Nephron progenitor cell (in vitro differentiated cells): ENCODE measurements around the gene DCAF8L2.
"Not testable (repeated sequence)": the region's sequence is repeated elsewhere in the genome, so short reads cannot be mapped to it uniquely, and the experiment has no call there.

Experiments used
- DNase-seq: peaks from one replicate; pipeline ENCODE4 v3.0.0; 2021
- H3K27ac Mint-ChIP-seq: 2 replicates; pipeline ENCODE4 v1.8.0; 2021; ENCODE audit warnings: mild to moderate bottlenecking, moderate library complexity, mixed read lengths
- H3K27me3 Mint-ChIP-seq: 2 replicates; pipeline ENCODE4 v1.8.0; 2021; ENCODE audit warnings: mild to moderate bottlenecking, low read depth, mixed read lengths; ENCODE audit not compliant: poor library complexity
- H3K36me3 Mint-ChIP-seq: 2 replicates; pipeline ENCODE4 v1.8.0; 2021; ENCODE audit warnings: low read depth, mixed read lengths
- H3K4me1 Mint-ChIP-seq: 2 replicates; pipeline ENCODE4 v1.8.0; 2021; ENCODE audit warnings: mixed read lengths
- H3K4me3 Mint-ChIP-seq: 2 replicates; pipeline ENCODE4 v1.8.0; 2021; ENCODE audit warnings: mild to moderate bottlenecking, moderate library complexity, mixed read lengths
- H3K9me3 Mint-ChIP-seq: 2 replicates; pipeline ENCODE4 v1.8.0; 2021; ENCODE audit warnings: mild to moderate bottlenecking, moderate library complexity, mixed read lengths
- TF ChIP-seq, protein P1 (sequence below): fragments of 200-600 bp; sonication (generic); IDR thresholded peaks from 2 replicates; pipeline ENCODE4 v1.5.0; 2021; ENCODE audit warnings: antibody characterized with exemption

The DCAF8L2 gene

DNA sequence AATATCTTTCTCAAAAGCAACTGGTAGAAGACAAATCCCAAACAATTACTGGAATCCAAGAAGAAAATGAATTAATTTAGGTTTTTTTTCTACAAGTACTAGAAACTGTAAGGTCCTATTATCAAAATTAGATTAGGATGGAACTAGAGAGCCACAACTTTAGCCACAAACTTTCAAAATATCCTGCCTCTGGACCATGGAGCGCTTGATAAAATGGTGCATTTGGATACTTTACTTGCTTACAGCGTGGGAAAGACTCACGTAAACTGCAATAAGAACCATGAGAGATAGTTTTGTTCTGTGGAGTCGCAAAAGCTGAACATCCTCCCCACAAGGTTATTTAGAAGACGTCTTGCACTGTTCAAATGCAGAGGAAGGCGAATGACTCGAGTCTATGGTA is at the start of gene DCAF8L2:
DCAF8L2 (plus strand) TSS at position 301 of the 400 bp plus-strand sequence. CDS start 156,552 bp downstream, outside the sequence.
- DNase-seq = no peak
- TF ChIP-seq, protein P1, sequence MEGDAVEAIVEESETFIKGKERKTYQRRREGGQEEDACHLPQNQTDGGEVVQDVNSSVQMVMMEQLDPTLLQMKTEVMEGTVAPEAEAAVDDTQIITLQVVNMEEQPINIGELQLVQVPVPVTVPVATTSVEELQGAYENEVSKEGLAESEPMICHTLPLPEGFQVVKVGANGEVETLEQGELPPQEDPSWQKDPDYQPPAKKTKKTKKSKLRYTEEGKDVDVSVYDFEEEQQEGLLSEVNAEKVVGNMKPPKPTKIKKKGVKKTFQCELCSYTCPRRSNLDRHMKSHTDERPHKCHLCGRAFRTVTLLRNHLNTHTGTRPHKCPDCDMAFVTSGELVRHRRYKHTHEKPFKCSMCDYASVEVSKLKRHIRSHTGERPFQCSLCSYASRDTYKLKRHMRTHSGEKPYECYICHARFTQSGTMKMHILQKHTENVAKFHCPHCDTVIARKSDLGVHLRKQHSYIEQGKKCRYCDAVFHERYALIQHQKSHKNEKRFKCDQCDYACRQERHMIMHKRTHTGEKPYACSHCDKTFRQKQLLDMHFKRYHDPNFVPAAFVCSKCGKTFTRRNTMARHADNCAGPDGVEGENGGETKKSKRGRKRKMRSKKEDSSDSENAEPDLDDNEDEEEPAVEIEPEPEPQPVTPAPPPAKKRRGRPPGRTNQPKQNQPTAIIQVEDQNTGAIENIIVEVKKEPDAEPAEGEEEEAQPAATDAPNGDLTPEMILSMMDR = no peak
- no peaks in the 10 kb centered on the region for H3K36me3 Mint-ChIP-seq
- H3K4me3 Mint-ChIP-seq = no peak within 1 kb of the TSS
- H3K27me3 Mint-ChIP-seq = no peaks in the 10 kb centered on the region
- no peaks in the 10 kb centered on the region for H3K4me1 Mint-ChIP-seq
- H3K9me3 Mint-ChIP-seq = peaks cover 18% of the 10 kb centered on the region
- H3K27ac Mint-ChIP-seq = no peak within 1 kb of the TSS

DNA sequence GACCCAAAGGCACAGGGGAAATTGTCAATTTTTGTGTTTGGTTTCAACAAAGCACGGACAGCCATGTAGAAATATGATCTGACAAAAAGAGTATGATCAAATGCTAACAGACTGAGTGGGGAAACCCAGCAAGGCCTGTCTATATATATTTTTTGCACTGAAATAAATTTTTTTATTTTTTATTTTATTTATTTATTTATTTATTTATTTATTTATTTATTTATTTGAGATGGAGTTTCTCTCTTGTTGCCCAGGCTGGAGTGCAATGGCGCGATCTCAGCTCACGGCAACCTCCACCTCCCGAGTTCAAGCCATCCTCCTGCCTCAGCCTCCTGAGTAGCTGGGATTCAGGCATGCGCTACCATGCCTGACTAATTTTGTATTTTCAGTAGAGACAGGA is 49.0 kb upstream of the DCAF8L2 start:
- not testable (repeated sequence) for H3K4me1 Mint-ChIP-seq, H3K27me3 Mint-ChIP-seq, H3K4me3 Mint-ChIP-seq, H3K36me3 Mint-ChIP-seq, H3K27ac Mint-ChIP-seq, DNase-seq
- peaks cover 33% of the 10 kb centered on the region for H3K9me3 Mint-ChIP-seq

DNA sequence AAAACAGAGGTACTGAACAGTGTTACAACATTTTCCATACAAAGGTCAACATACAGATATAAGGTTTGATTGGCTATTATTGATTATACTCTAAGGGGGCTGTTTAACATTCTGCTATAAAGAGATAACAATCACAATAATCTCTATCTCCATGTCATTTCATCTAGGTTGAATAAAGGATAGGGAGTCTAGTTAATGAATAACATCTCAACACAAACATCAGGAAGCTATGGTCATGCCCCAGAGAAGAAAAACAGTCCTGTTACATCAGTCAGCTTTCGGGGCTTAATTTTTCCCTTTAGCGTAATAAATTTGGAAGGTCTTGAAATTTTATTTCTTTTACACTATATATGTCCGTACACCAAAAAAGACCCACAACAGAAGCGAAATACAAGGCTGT is 41.5 kb upstream of the DCAF8L2 start:
- no peak overlapping the region for H3K27ac Mint-ChIP-seq
- TF ChIP-seq, protein P1 = no peak
- DNase-seq = no peak
- H3K27me3 Mint-ChIP-seq = no peaks in the 10 kb centered on the region
- H3K4me3 Mint-ChIP-seq = no peak overlapping the region
- no peaks in the 10 kb centered on the region for H3K36me3 Mint-ChIP-seq
- H3K9me3 Mint-ChIP-seq = peaks cover 27% of the 10 kb centered on the region
- H3K4me1 Mint-ChIP-seq = no peaks in the 10 kb centered on the region

DNA sequence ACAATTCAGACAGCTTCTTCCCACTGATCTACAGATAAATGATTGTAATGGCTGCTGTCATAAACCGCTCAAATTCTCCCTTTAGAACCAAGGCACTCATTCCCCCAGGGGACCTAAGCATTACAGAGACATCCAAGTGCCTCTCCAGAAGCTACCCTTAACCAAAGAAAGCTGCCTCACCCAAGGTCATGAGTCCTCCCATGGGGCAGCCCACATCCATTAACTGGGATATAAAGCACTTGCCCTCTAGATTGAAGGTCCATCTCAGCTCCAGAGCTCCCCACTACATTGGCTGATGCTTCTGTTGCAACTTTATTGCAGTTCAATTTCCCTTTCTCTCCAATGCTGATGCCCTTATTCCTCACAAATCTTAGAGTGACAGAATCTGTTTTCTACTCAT is 40.5 kb upstream of the DCAF8L2 start:
- peaks cover 26% of the 10 kb centered on the region for H3K9me3 Mint-ChIP-seq
- H3K27ac Mint-ChIP-seq = no peak overlapping the region
- TF ChIP-seq, protein P1 = no peak
- no peaks in the 10 kb centered on the region for H3K36me3 Mint-ChIP-seq
- no peaks in the 10 kb centered on the region for H3K4me1 Mint-ChIP-seq
- no peak for DNase-seq
- H3K27me3 Mint-ChIP-seq = no peaks in the 10 kb centered on the region
- no peak overlapping the region for H3K4me3 Mint-ChIP-seq

DNA sequence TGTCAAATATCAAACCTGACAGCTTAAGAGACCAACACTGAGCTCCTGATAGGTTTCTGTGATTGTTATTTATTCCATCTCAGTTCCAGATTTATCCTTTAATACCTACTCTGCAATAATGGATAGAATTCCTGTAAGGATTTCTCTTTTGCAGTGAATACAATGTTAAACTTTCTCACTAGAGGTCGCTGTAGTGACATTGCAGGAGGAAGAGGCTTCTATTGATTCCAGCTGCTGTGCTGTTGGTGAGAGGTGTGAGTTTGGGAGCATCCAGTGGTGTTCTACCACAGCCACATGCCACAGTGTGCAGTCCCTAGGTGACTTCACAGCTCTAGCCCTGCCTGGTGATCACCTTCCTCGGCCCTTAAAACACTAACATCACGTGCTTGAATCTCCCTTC is 34.6 kb upstream of the DCAF8L2 start:
- no peaks in the 10 kb centered on the region for H3K4me1 Mint-ChIP-seq

DNA sequence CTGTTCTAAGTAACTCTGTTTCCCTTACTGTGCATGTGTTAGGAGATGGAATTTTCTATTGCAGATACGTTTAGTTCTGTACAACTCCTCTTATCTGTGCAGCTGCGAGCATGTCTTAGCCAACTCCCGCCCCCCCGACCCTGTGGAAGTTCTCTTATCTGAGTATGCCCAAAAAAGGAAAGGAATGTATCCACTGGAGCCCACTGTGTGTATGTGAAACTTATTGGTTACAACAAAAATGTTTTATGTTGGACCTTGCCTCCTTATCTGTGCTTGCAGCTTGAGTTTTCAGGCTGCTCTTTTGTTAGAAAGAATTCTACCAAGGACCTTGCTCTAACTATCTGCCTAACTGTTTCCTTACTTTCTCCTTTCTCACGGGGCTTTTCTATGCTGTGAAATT is 24.2 kb upstream of the DCAF8L2 start:
- H3K9me3 Mint-ChIP-seq = peaks cover 27% of the 10 kb centered on the region
- no peak overlapping the region for H3K4me3 Mint-ChIP-seq
- H3K27me3 Mint-ChIP-seq = no peaks in the 10 kb centered on the region
- no peak overlapping the region for H3K27ac Mint-ChIP-seq
- H3K36me3 Mint-ChIP-seq = no peaks in the 10 kb centered on the region
- TF ChIP-seq, protein P1 = no peak
- no peaks in the 10 kb centered on the region for H3K4me1 Mint-ChIP-seq
- DNase-seq = no peak

More for the DNA sequence above, 34.6 kb upstream of the DCAF8L2 start:
- no peak overlapping the region for H3K4me3 Mint-ChIP-seq
- peaks cover 21% of the 10 kb centered on the region for H3K9me3 Mint-ChIP-seq
- TF ChIP-seq, protein P1 = peak; percentile 51
- no peak overlapping the region for H3K27ac Mint-ChIP-seq
- DNase-seq = peak; percentile 7
- no peaks in the 10 kb centered on the region for H3K36me3 Mint-ChIP-seq
- H3K27me3 Mint-ChIP-seq = no peaks in the 10 kb centered on the region
